Lower lobe of right lung (tissue), 2 donors: ENCODE measurements around the gene DPP6. TPM values are rescaled to one million over a fixed set of nuclear protein-coding genes. Genes with fewer than 3 reads are reported as not detected.
"Not testable (repeated sequence)": the region's sequence is repeated elsewhere in the genome, so short reads cannot be mapped to it uniquely, and the experiment has no call there.

ENCODE experiments used
- ATAC-seq, 2 donors: fragments of 200-7000 bp; cut with Tn5 transposase; one replicate each; pipeline ENCODE4 v1.9.1; 2020 to 2022; ENCODE audit warnings: mild to moderate bottlenecking in 2 of 2, moderate library complexity in 2 of 2
- DNase-seq: peaks from one replicate; pipeline ENCODE4 v3.0.0-alpha.2; 2020
- H3K27ac ChIP-seq: fragments of 200-600 bp; one replicate; pipeline ENCODE4 v1.8.0; 2022
- H3K27me3 ChIP-seq: fragments of 200-600 bp; one replicate; pipeline ENCODE4 v1.8.0; 2022; ENCODE audit warnings: low read depth
- H3K36me3 ChIP-seq: fragments of 200-600 bp; one replicate; pipeline ENCODE4 v1.8.0; 2022; ENCODE audit warnings: mild to moderate bottlenecking
- H3K4me1 ChIP-seq: fragments of 200-600 bp; one replicate; pipeline ENCODE4 v1.8.0; 2022
- H3K4me3 ChIP-seq: fragments of 200-600 bp; one replicate; pipeline ENCODE4 v1.8.0; 2022; ENCODE audit warnings: mild to moderate bottlenecking
- H3K9me3 ChIP-seq: fragments of 200-600 bp; one replicate; pipeline ENCODE4 v1.8.0; 2022
- intact Hi-C: fragments of 100-400 bp; cut with DNase I; formaldehyde crosslinking; loops from one replicate; pipeline ENCODE4 v1.11.0; 2022
- total RNA-seq: library from RNA; stranded (reverse); fragmentation: NEBNext Ultra II Directional; extraction: Animal tissue kit (Norgen Biotek cat#: 25700); gene quantifications from one replicate; pipeline ENCODE4 v1.2.1, GENCODE V29; 2021
- donor health status: DM: no; HTN: yes; CAD: no; lungs with severe emphysema.

DPP6 gene
- total RNA-seq, 1 donor from 2014 or later: 0.71 TPM

DNA sequence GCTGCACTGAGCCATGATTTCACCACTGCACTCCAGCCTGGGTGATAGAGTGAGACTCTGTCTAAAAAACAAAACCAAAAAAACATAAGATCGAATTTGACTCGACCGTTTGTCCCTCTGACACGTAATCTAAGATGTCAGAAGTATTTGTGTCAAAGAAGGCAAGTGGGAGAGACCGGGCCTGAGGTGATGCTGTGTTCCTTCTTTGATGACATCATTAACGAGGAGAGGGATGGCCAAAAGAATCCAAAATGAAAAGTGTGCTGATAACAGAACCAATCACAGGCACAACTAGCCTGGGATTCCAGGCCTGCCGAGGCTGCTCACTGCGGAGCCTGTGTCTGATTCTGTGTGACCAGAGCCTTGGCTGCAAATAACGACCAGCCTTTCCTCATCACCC lies 52.9 kb downstream of the DPP6 start:
- H3K9me3 ChIP-seq, H3K27me3 ChIP-seq, ATAC-seq, DNase-seq, H3K36me3 ChIP-seq, H3K4me3 ChIP-seq, H3K4me1 ChIP-seq, intact Hi-C loops, H3K27ac ChIP-seq: not testable (repeated sequence)

DNA sequence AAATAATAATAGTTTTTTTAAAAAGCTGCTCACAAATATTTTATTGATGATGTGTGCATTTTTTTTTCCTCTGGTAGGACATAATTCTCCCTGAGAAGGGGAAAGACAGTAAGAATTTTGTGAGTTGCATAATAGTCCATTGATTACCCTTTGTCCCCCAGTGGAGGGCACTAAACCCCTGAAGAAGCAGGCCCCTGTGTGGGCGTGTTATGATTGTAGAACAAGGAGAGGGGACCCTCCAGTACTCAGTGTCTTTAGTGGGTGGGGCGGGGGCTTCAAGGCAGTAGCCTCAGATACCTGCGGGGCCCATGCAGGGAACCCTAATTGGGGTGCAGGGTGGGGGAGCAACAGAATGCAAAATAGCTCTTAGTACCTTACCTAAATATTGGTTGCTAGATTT lies 57.4 kb downstream of the DPP6 start:
- H3K27ac ChIP-seq, H3K4me3 ChIP-seq, H3K36me3 ChIP-seq, H3K4me1 ChIP-seq, DNase-seq, H3K27me3 ChIP-seq, ATAC-seq, intact Hi-C loops, H3K9me3 ChIP-seq: not testable (repeated sequence)

DNA sequence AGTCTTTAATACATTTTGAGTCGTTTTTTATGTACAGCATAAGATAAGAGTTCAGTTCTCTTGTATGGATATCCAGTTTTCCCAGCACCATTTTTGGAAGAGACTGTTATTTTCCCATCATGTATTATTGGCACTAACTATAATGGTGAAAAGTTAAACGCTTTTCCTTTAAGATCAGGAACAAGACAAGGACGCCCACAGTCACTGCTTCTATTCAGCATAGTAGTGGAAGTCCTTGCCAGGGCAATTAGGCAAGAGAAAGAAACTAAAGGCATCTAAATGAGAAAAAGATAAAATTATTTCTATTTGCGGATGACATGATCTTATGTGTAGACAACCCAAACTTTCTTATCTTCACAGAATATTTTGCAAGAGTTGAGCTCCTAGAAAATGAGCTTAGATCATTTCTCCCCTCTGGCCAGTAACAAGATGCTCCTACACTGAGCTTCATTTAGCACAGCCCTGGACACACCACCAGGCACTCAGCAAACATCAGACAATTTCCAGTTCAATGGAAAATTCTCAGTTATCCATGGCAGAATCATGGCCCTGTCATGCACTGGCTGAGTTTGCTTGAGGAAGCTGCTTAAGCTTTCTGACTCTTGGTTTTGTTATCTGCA lies 61.6 kb downstream of the DPP6 start:
- H3K9me3 ChIP-seq, H3K36me3 ChIP-seq, H3K4me3 ChIP-seq, H3K27me3 ChIP-seq, intact Hi-C loops, ATAC-seq, DNase-seq, H3K27ac ChIP-seq, H3K4me1 ChIP-seq: not testable (repeated sequence)

GRCh38 chr7:154117411-154118390 lies 65.5 kb downstream of the DPP6 start:
- DNase-seq, H3K9me3 ChIP-seq, H3K36me3 ChIP-seq, H3K27me3 ChIP-seq, H3K27ac ChIP-seq, H3K4me1 ChIP-seq, intact Hi-C loops, H3K4me3 ChIP-seq: not testable (repeated sequence)
- ATAC-seq: peak in 1 of 2 donors; percentile 42

DNA sequence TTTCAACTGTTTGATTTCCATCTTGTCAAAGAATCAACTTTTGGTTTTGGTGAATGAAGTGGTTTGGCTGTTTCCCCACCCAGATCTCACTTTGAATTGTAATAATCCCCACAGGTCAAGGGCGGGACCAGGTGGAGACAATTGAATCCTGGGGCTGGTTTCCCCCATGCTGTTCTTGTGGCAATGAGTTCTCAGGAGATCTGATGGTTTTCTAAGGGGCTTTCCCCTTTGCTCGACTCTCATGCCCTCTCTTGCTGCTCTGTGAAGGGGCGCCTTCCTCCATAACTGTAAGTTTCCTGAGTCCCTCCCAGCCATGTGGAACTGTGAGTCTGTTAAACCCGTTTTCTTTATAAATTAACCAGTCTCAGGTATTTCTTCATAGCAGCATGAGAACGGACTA lies 68.6 kb downstream of the DPP6 start:
- intact Hi-C loops, H3K36me3 ChIP-seq, H3K4me1 ChIP-seq, DNase-seq, H3K9me3 ChIP-seq, H3K4me3 ChIP-seq, H3K27me3 ChIP-seq, H3K27ac ChIP-seq, ATAC-seq: not testable (repeated sequence)

GRCh38 chr7:154122720-154123119 lies 70.5 kb downstream of the DPP6 start:
- H3K9me3 ChIP-seq, H3K4me1 ChIP-seq, H3K36me3 ChIP-seq, H3K27me3 ChIP-seq, H3K4me3 ChIP-seq, DNase-seq, H3K27ac ChIP-seq, intact Hi-C loops: not testable (repeated sequence)
- ATAC-seq: peak; percentile 66 to 71

GRCh38 chr7:154123397-154123796 lies 71.2 kb downstream of the DPP6 start:
- H3K27me3 ChIP-seq, DNase-seq, intact Hi-C loops, H3K36me3 ChIP-seq, H3K4me3 ChIP-seq, H3K27ac ChIP-seq, H3K4me1 ChIP-seq, H3K9me3 ChIP-seq: not testable (repeated sequence)
- ATAC-seq: peak; percentile 71 to 74

DNA sequence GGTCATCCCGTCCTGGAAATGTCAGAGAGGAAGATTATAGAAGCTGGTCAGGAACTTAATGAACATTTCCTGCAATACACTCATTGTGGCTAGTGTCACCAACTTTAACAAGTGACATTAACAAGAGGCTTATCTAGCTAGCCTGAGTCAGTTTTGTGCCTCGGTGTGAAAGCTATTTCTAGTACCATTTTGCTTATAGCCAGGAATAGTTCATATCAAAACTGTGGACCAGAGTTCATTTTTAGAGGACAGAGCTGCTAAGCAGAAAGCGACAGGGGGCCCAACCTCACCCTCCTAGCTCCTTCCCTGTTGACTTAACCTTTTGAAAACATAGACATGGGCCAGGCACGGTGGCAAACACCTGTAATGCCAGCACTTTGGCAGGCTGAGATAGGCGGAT lies 76.9 kb downstream of the DPP6 start:
- H3K4me1 ChIP-seq, H3K9me3 ChIP-seq, DNase-seq, ATAC-seq, H3K27me3 ChIP-seq, H3K27ac ChIP-seq, H3K4me3 ChIP-seq, intact Hi-C loops, H3K36me3 ChIP-seq: not testable (repeated sequence)

DNA sequence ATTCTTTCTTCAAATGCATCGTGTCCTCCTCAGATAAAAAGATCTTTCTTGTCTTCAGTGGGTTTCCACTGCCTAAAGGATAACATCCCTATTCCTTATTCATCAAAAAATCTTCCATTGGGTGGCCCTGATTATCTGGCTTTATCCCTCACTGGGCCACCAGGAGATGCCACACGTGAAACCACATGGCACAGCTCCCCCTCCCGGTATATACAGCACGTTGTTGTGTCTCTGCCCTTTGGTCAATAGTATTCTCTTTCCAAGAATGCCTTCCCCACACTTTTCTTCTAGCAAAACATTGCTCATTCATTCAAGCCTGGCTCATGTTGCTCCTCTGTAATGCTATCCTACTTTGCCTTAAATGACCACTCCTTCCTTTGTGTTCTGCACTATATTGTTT lies 80.4 kb downstream of the DPP6 start:
- intact Hi-C loops, H3K27me3 ChIP-seq, H3K36me3 ChIP-seq, ATAC-seq, H3K9me3 ChIP-seq, H3K4me1 ChIP-seq, H3K4me3 ChIP-seq, H3K27ac ChIP-seq, DNase-seq: not testable (repeated sequence)

DNA sequence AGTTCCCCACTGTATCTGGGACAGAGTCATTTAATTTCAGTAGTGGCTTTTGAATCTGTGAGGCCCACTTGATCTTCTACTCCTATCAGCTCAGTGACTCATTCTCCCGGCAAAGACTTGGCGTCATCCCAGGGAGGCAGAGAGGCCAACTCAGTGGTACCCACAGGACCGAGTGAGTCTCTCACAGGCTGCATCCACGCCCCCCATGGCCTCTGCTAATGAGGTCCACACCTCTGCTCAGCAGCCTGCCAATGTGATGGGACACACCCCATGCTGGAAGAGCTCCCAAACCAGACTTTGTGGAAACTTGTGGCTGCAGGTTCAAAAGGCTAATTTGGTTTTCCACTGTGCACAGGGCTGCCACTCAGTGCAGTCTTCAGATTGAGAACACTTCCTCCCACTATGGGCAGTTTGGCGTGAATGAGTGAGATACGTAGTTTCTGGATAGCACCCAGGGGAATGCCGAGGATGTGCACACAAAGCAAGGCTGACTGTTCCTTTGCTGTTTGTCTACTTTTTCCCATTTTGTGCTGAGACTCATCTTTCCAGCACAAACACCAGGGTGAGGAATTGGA lies 81.6 kb downstream of the DPP6 start:
- H3K4me1 ChIP-seq, ATAC-seq, H3K36me3 ChIP-seq, H3K9me3 ChIP-seq, H3K27ac ChIP-seq, H3K4me3 ChIP-seq, H3K27me3 ChIP-seq, intact Hi-C loops, DNase-seq: not testable (repeated sequence)

DNA sequence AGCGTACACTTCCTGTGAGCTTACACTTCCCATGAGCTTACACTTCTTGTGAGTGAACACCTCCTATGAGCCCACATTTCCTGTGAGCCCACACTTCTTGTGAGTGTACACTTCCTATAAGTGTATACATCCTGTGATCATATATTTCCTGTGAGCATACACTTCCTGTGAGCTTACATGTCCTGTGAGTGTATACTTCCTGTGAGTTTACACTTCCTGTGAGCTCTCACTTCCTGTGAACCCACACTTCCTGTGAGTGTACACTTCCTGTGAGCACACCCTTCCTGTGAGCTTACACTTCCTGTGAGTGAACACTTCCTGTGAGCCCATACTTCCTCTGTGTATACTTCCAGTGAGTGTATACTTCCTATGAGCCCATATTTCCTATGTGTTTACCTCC lies 82.5 kb downstream of the DPP6 start:
- H3K4me3 ChIP-seq, ATAC-seq, H3K36me3 ChIP-seq, H3K4me1 ChIP-seq, H3K27ac ChIP-seq, DNase-seq, H3K9me3 ChIP-seq, H3K27me3 ChIP-seq, intact Hi-C loops: not testable (repeated sequence)

- ATAC-seq, DNase-seq, H3K4me1 ChIP-seq, H3K4me3 ChIP-seq, intact Hi-C loops, H3K27me3 ChIP-seq, H3K36me3 ChIP-seq, H3K9me3 ChIP-seq, H3K27ac ChIP-seq: not testable (repeated sequence)
These were observed 83.4 kb downstream of the DPP6 start for GRCh38 chr7:154135646-154136045.

GRCh38 chr7:154145922-154146706 lies 93.9 kb downstream of the DPP6 start:
- H3K4me3 ChIP-seq, ATAC-seq, H3K27ac ChIP-seq, H3K4me1 ChIP-seq, H3K9me3 ChIP-seq, intact Hi-C loops, DNase-seq, H3K36me3 ChIP-seq, H3K27me3 ChIP-seq: not testable (repeated sequence)
